ENCODE data around the gene C6. TPM values are rescaled to one million over a fixed set of nuclear protein-coding genes. Genes with fewer than 3 reads are reported as not detected.
"Not testable (repeated sequence)": the region's sequence is repeated elsewhere in the genome, so short reads cannot be mapped to it uniquely, and the experiment has no call there.

The C6 gene
- polyA plus RNA-seq, 1 donor from 2014 or later = 2.6 TPM

DNA sequence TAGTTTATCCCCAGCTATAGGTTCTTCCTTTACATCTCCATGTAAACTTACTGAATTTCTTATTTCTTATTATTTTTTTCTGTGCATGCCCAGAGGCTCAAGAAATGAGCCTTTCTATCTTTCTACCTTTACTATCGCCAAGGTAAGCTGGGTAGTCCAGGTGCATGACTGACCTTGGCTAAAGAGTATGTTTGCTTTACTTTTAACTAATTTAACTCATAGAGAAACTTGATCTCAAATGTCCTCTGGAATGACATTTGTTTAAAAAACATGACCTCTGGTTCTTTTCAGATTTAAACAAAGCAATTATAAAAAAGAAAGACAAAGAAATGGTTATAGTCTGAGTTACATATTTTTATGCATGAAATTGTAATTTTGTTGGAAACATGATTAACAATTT is 397 bp downstream of the C6 start:
- no peak overlapping the region for H3K4me2 ChIP-seq (ENCODE audit: low read length)
- no peaks in the 10 kb centered on the region for H3K36me3 ChIP-seq (ENCODE audit: insufficient read depth, low read length)
- H3K27ac ChIP-seq (ENCODE audit: low read length) = no peak overlapping the region
- no peaks in the 10 kb centered on the region for H3K9me2 ChIP-seq (ENCODE audit: insufficient read depth, low read length)
- no peaks in the 10 kb centered on the region for H3K9me3 ChIP-seq (ENCODE audit: low read length)
- no peak overlapping the region for H3K9ac ChIP-seq (ENCODE audit: low read length)
- no peaks in the 10 kb centered on the region for H3K27me3 ChIP-seq (ENCODE audit: insufficient read depth, low read depth, low read length)
- no peaks in the 10 kb centered on the region for H4K20me1 ChIP-seq (ENCODE audit: insufficient read depth)
- TF ChIP-seq, protein P1, sequence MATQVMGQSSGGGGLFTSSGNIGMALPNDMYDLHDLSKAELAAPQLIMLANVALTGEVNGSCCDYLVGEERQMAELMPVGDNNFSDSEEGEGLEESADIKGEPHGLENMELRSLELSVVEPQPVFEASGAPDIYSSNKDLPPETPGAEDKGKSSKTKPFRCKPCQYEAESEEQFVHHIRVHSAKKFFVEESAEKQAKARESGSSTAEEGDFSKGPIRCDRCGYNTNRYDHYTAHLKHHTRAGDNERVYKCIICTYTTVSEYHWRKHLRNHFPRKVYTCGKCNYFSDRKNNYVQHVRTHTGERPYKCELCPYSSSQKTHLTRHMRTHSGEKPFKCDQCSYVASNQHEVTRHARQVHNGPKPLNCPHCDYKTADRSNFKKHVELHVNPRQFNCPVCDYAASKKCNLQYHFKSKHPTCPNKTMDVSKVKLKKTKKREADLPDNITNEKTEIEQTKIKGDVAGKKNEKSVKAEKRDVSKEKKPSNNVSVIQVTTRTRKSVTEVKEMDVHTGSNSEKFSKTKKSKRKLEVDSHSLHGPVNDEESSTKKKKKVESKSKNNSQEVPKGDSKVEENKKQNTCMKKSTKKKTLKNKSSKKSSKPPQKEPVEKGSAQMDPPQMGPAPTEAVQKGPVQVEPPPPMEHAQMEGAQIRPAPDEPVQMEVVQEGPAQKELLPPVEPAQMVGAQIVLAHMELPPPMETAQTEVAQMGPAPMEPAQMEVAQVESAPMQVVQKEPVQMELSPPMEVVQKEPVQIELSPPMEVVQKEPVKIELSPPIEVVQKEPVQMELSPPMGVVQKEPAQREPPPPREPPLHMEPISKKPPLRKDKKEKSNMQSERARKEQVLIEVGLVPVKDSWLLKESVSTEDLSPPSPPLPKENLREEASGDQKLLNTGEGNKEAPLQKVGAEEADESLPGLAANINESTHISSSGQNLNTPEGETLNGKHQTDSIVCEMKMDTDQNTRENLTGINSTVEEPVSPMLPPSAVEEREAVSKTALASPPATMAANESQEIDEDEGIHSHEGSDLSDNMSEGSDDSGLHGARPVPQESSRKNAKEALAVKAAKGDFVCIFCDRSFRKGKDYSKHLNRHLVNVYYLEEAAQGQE (IDR thresholded peaks at IDR 0.05; ENCODE audit: borderline replicate concordance) = no peak
- no peaks in the 10 kb centered on the region for H3F3A ChIP-seq (ENCODE audit: insufficient read depth, low read length, poor library complexity, severe bottlenecking)
- no peak overlapping the region for H3K4me3 ChIP-seq (ENCODE audit: low read length)
- no peaks in the 10 kb centered on the region for H3K79me2 ChIP-seq (replicated peaks; ENCODE audit: insufficient read depth, low read length)
- H2AFZ ChIP-seq (ENCODE audit: low read depth, low read length) = no peak overlapping the region

DNA sequence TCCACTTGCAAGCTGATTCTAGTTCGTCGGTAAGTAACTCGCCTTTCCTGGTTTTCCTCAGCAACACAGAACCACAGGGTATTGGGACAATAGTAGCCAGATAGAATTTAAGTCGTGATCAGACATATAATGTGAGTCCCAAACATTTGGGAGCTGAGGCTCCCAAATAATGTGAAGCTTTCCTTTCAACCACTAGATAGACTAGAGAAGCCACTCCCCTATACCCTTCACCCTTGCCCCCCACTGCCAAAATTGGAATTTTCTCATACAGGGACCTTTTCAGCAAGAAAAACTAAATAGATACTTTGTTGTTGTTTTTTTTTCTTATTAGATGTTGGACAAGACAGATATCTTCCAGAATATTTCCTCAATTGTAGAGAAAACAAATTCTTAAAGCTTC is 1.9 kb downstream of the C6 start:
- Histone ChIP-seq H3K9me3 (ENCODE audit: low read length) (no peaks in the 10 kb centered on the region), H3F3A (ENCODE audit: insufficient read depth, low read length, poor library complexity, severe bottlenecking) (no peaks in the 10 kb centered on the region), H3K27ac (ENCODE audit: low read length) (no peak overlapping the region), H3K4me3 (ENCODE audit: low read length) (no peak overlapping the region), H3K36me3 (ENCODE audit: insufficient read depth, low read length) (no peaks in the 10 kb centered on the region), H4K20me1 (ENCODE audit: insufficient read depth) (no peaks in the 10 kb centered on the region), H3K9ac (ENCODE audit: low read length) (no peak overlapping the region), H3K9me2 (ENCODE audit: insufficient read depth, low read length) (no peaks in the 10 kb centered on the region), H3K79me2 (replicated peaks; ENCODE audit: insufficient read depth, low read length) (no peaks in the 10 kb centered on the region), H3K27me3 (ENCODE audit: insufficient read depth, low read depth, low read length) (no peaks in the 10 kb centered on the region), H2AFZ (ENCODE audit: low read depth, low read length) (no peak overlapping the region), H3K4me2 (ENCODE audit: low read length) (no peak overlapping the region)
- TF ChIP-seq EZH2 (IDR thresholded peaks at IDR 0.05; ENCODE audit: borderline replicate concordance, insufficient read depth, low read length, poor library complexity, severe bottlenecking) (no peak), TAF1 (IDR thresholded peaks at IDR 0.05; ENCODE audit: low read depth) (no peak), POLR2AphosphoS5 (IDR thresholded peaks at IDR 0.05) (no peak), SMC3 (conservative IDR thresholded peaks at IDR 0.05; ENCODE audit: poor library complexity) (no peak), RAD21 (conservative IDR thresholded peaks at IDR 0.05) (no peak), MXI1 (conservative IDR thresholded peaks at IDR 0.05; ENCODE audit: poor library complexity, severe bottlenecking) (no peak)
- TF ChIP-seq, protein P2, sequence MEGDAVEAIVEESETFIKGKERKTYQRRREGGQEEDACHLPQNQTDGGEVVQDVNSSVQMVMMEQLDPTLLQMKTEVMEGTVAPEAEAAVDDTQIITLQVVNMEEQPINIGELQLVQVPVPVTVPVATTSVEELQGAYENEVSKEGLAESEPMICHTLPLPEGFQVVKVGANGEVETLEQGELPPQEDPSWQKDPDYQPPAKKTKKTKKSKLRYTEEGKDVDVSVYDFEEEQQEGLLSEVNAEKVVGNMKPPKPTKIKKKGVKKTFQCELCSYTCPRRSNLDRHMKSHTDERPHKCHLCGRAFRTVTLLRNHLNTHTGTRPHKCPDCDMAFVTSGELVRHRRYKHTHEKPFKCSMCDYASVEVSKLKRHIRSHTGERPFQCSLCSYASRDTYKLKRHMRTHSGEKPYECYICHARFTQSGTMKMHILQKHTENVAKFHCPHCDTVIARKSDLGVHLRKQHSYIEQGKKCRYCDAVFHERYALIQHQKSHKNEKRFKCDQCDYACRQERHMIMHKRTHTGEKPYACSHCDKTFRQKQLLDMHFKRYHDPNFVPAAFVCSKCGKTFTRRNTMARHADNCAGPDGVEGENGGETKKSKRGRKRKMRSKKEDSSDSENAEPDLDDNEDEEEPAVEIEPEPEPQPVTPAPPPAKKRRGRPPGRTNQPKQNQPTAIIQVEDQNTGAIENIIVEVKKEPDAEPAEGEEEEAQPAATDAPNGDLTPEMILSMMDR (IDR thresholded peaks at IDR 0.05; ENCODE audit: poor library complexity, severe bottlenecking) = no peak

DNA sequence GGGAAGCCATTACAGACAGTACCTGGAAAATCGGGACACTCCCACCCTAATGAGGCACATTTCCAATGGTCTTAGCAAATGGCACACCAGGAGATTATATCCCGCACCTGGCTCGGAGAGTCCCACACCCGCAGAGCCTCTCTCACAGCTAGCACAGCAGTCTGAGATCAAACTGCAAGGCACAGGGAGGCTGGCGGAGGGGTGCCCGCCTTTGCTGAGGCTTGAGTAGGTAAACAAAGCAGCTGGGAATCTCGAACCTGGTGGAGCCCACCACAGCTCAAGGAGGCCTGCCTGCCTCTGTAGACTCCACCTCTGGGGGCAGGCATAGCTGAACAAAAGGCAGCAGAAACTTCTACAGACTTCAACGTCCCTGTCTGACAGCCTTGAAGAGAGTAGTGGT is 7.9 kb downstream of the C6 start:
- not testable (repeated sequence) for H3K9me2 ChIP-seq (ENCODE audit: insufficient read depth, low read length); H3K27me3 ChIP-seq (ENCODE audit: insufficient read depth, low read depth, low read length); H3K79me2 ChIP-seq (replicated peaks; ENCODE audit: insufficient read depth, low read length); H3K9me3 ChIP-seq (ENCODE audit: low read length); H3K4me2 ChIP-seq (ENCODE audit: low read length); H2AFZ ChIP-seq (ENCODE audit: low read depth, low read length); H3K36me3 ChIP-seq (ENCODE audit: insufficient read depth, low read length); H3K4me3 ChIP-seq (ENCODE audit: low read length); H3F3A ChIP-seq (ENCODE audit: insufficient read depth, low read length, poor library complexity, severe bottlenecking); H4K20me1 ChIP-seq (ENCODE audit: insufficient read depth); H3K27ac ChIP-seq (ENCODE audit: low read length); H3K9ac ChIP-seq (ENCODE audit: low read length)

Data from neural cell (in vitro differentiated cells).